Activated CD8-positive, alpha-beta T cell treated with anti-CD3 and anti-CD28 coated beads for 36 hours (primary cell): ENCODE data around the gene BCORL1. TPM values are rescaled to one million over a fixed set of nuclear protein-coding genes. Genes with fewer than 3 reads are reported as not detected.
A peak's percentile ranks its signal among the peaks of the same experiment; 100 is the strongest.

ENCODE experiments used
- ATAC-seq: fragments of 200-7000 bp; cut with Tn5 transposase; one replicate; pipeline ENCODE4 v1.10.0; 2021; ENCODE audit warnings: mild to moderate bottlenecking, moderate library complexity
- CTCF ChIA-PET: fragments of 350-600 bp; sonication (Branson Sonifier 250); formaldehyde crosslinking; loops from one replicate; lab custom pipeline; 2021; ENCODE audit warnings: antibody characterized with exemption; lab: Charles Lee
- POLR2A ChIA-PET: fragments of 350-600 bp; sonication (Branson Sonifier 250); formaldehyde crosslinking; loops from one replicate; lab custom pipeline; 2021; ENCODE audit warnings: antibody characterized with exemption; lab: Charles Lee
- DNase-seq: peaks from one replicate; pipeline ENCODE4 v3.0.0-alpha.2; 2020
- H3K27ac Mint-ChIP-seq: one replicate; pipeline ENCODE4 v1.8.0; 2021; ENCODE audit warnings: mild to moderate bottlenecking, mixed read lengths
- H3K27me3 Mint-ChIP-seq: one replicate; pipeline ENCODE4 v1.8.0; 2021; ENCODE audit warnings: mixed read lengths
- H3K36me3 Mint-ChIP-seq: one replicate; pipeline ENCODE4 v1.8.0; 2021; ENCODE audit warnings: low read depth, mixed read lengths
- H3K4me1 Mint-ChIP-seq: one replicate; pipeline ENCODE4 v1.8.0; 2021; ENCODE audit warnings: low read depth, mixed read lengths
- H3K4me3 Mint-ChIP-seq: one replicate; pipeline ENCODE4 v1.8.0; 2021; ENCODE audit warnings: mild to moderate bottlenecking, moderate library complexity, mixed read lengths
- H3K9me3 Mint-ChIP-seq: one replicate; pipeline ENCODE4 v1.8.0; 2021; ENCODE audit warnings: mixed read lengths
- intact Hi-C: fragments of 100-400 bp; cut with micrococcal nuclease; formaldehyde crosslinking; loops from one replicate; pipeline ENCODE4 v1.10.0; 2022
- total RNA-seq, 2 experiments: library from RNA; stranded (reverse); gene quantifications; one replicate each; pipeline ENCODE4 v1.2.3, GENCODE V29; 2021
- TF ChIP-seq, protein P1 (sequence below): fragments of 200-600 bp; IDR thresholded peaks from one replicate; pipeline ENCODE4 v1.8.0; 2022; ENCODE audit warnings: antibody characterized with exemption, mild to moderate bottlenecking

Gene BCORL1
- total RNA-seq, 2 experiments from 2014 or later: 7.1 to 9.9 TPM

DNA sequence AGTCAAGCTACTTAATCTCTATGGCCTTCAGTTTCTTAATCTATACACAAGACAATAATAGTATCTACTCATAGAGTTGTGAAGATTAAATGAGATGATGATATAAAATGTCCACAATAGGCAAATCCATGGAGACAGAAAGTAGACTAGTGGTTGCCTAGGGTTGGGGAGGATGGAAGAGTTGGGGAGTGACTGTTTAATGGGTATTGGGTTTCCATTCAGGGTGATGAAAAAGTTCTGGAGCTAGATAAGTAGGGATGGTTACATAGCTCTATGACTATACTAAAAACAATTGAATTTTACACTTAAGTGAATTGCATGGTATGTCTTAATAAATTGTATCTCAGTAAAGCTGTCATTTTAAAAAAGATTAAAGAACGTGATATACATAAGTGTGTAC lies 35.7 kb downstream of the BCORL1 start:
- TF ChIP-seq, protein P1, sequence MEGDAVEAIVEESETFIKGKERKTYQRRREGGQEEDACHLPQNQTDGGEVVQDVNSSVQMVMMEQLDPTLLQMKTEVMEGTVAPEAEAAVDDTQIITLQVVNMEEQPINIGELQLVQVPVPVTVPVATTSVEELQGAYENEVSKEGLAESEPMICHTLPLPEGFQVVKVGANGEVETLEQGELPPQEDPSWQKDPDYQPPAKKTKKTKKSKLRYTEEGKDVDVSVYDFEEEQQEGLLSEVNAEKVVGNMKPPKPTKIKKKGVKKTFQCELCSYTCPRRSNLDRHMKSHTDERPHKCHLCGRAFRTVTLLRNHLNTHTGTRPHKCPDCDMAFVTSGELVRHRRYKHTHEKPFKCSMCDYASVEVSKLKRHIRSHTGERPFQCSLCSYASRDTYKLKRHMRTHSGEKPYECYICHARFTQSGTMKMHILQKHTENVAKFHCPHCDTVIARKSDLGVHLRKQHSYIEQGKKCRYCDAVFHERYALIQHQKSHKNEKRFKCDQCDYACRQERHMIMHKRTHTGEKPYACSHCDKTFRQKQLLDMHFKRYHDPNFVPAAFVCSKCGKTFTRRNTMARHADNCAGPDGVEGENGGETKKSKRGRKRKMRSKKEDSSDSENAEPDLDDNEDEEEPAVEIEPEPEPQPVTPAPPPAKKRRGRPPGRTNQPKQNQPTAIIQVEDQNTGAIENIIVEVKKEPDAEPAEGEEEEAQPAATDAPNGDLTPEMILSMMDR: no peak
- Mint-ChIP-seq H3K4me1 (no peaks in the 10 kb centered on the region), H3K4me3 (no peak overlapping the region), H3K9me3 (no peaks in the 10 kb centered on the region), H3K27me3 (no peaks in the 10 kb centered on the region), H3K36me3 (peaks cover 6% of the 10 kb centered on the region), H3K27ac (no peak overlapping the region)
- ChIA-PET POLR2A (no interaction called here), CTCF (interaction anchor here (0.7 to 2.5 kb wide), 4 partner anchors 10 to 92 kb away, joined by 3 to 10 read pairs (median 4); no protein-coding TSS in a partner anchor)
- DNase-seq: no peak
- intact Hi-C loops: no loop called here
- ATAC-seq: no peak

DNA sequence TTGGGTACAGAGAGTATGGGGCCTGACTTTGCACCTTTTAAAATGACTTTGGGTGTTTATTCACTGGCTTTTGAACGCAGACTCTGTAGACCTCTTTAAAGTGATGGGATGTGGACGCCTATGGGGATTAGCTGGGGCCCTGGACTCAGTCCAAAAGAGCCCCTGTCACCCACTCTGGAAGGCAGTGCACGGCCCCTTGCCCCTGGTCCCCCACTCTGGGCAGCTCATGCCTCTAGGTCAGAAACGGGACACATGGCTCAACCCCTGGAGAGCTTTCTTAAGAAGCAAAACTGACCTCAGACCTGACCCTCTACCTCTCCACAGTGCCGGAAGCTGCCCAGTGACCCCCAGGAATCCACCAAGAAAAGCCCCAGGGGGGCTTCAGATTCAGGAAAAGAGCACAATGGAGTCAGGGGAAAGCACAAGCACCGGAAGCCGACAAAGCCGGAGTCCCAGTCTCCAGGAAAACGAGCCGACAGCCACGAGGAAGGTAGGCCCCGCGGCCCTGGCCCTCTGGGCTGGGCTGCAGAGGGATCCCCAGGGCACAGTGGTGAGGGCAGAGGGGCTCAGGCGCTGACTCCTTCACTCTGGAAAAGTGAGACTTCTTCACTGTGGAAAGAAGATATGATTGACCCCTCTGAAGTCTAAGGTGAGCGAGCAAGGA lies 38.4 kb downstream of the BCORL1 start:
- TF ChIP-seq, protein P1: no peak
- Mint-ChIP-seq H3K4me1 (peaks cover 10% of the 10 kb centered on the region), H3K9me3 (no peaks in the 10 kb centered on the region), H3K27ac (no peak overlapping the region), H3K27me3 (no peaks in the 10 kb centered on the region), H3K4me3 (no peak overlapping the region), H3K36me3 (peaks cover 10% of the 10 kb centered on the region)
- ATAC-seq (no peak), DNase-seq (no peak)
- ChIA-PET CTCF (no interaction called here), POLR2A (no interaction called here)
- intact Hi-C loops: no loop called here

DNA sequence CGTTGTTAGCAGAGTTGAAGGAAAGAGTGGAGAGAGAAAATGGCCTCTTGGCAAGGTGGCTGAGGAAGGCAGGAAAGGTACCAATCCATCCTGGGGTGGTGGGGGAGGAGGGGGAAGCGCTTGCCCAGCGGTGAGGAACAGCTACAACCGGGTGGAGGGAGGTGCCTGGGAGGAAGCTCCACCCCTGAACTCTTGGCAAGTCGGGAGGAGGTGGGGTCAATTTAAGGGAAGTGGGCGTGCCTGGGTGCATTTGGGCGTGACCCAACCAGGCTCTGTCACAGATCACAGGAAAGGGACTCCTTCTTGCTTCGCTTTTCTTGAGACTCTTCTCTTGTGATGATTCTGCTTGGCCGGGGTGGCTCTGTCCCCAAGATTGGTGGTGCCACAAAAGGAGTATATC lies 41.7 kb downstream of the BCORL1 start:
- peak; percentile 100 for ATAC-seq
- POLR2A ChIA-PET: interaction anchor here (1.5 kb wide), 1 partner anchor 63 kb away, joined by 3 read pairs; no protein-coding TSS in a partner anchor
- peaks cover 14% of the 10 kb centered on the region for H3K36me3 Mint-ChIP-seq
- peaks cover 10% of the 10 kb centered on the region for H3K4me1 Mint-ChIP-seq
- peak; percentile 89 for DNase-seq
- no peak overlapping the region for H3K4me3 Mint-ChIP-seq
- H3K27ac Mint-ChIP-seq: peak overlapping the region; percentile 52
- H3K27me3 Mint-ChIP-seq: no peaks in the 10 kb centered on the region
- CTCF ChIA-PET: interaction anchor here (0.6 to 1.8 kb wide), 5 partner anchors 36 to 419 kb away, joined by 3 to 12 read pairs (median 3); no protein-coding TSS in a partner anchor
- intact Hi-C loops: no loop called here
- H3K9me3 Mint-ChIP-seq: no peaks in the 10 kb centered on the region
- TF ChIP-seq, protein P1: no peak

DNA sequence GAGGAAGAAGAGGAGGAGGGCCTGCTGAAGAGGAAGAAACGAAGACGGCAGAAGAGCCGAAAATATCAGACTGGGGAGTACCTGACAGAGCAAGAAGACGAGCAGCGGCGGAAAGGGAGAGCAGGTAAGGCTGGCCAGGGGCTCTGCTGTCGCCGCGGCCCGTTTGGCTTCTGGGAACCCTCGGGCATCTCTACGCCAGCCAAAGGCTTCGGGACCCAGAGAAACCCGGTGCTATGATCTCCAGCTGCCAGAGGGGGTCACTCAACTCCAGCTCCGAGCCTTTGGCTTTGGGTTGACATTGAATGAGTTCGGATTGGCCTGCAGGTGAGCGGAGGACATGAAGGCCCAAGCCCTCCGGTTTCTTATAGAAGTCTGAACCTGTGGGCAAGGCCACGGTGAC lies 42.8 kb downstream of the BCORL1 start:
- ATAC-seq: no peak
- no peak overlapping the region for H3K27ac Mint-ChIP-seq
- H3K4me3 Mint-ChIP-seq: no peak overlapping the region
- no peaks in the 10 kb centered on the region for H3K27me3 Mint-ChIP-seq
- ChIA-PET POLR2A (no interaction called here), CTCF (interaction anchor here (1.5 to 4.7 kb wide), 3 partner anchors 35 to 99 kb away, joined by 6 to 17 read pairs (median 12); no protein-coding TSS in a partner anchor)
- intact Hi-C loops: loop anchor here (5.0 kb wide), 1 partner anchor 98 kb away; no protein-coding TSS in a partner anchor
- no peaks in the 10 kb centered on the region for H3K9me3 Mint-ChIP-seq
- no peak for DNase-seq
- H3K36me3 Mint-ChIP-seq: peaks cover 14% of the 10 kb centered on the region
- H3K4me1 Mint-ChIP-seq: peaks cover 10% of the 10 kb centered on the region
- TF ChIP-seq, protein P1: no peak

DNA sequence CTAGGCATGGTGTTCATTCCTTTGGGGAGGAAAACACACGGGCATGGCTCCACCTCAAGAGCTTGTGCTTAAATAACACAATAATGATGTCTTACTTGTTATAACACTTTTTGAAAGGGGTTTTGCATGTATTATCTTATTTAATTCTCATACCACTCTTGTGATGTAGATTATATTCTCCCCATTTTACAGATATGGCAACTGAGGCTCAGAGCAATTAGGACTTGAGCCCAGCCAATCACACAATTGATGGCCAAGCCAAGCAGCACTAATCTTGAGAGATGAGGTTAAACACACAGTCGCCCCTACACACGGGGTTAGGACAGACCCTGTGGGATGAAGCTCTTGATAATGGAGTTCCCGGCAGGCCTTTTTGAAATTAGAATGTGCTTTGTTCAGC lies 45.1 kb downstream of the BCORL1 start:
- no peak for DNase-seq
- H3K27me3 Mint-ChIP-seq: no peaks in the 10 kb centered on the region
- no peak overlapping the region for H3K27ac Mint-ChIP-seq
- POLR2A ChIA-PET: interaction anchor here (0.7 kb wide), 1 partner anchor 102 kb away, joined by 3 read pairs; no protein-coding TSS in a partner anchor
- TF ChIP-seq, protein P1: no peak
- peaks cover 10% of the 10 kb centered on the region for H3K4me1 Mint-ChIP-seq
- intact Hi-C loops: loop anchor here (5.0 kb wide), 1 partner anchor 100 kb away; no protein-coding TSS in a partner anchor
- no peak overlapping the region for H3K4me3 Mint-ChIP-seq
- ATAC-seq: no peak
- H3K9me3 Mint-ChIP-seq: no peaks in the 10 kb centered on the region
- peaks cover 17% of the 10 kb centered on the region for H3K36me3 Mint-ChIP-seq
- CTCF ChIA-PET: interaction anchor here (0.7 to 4.7 kb wide), 31 partner anchors 8 to 423 kb away, joined by 3 to 81 read pairs (median 3); partner anchors contain the start of gene UTP14A
